Choroid plexus epithelial cell (primary cell): Measurements from ENCODE around the gene KCTD1.
"Not testable (repeated sequence)": the region's sequence is repeated elsewhere in the genome, so short reads cannot be mapped to it uniquely, and the experiment has no call there.

Source experiments
- DNase-seq: peaks from one replicate; pipeline ENCODE4 v3.0.0-alpha.2; 2010; ENCODE audit warnings: low read depth
- H3K4me3 ChIP-seq: 2 replicates; pipeline ENCODE4 v1.5.1; 2011; ENCODE audit warnings: low read depth, mild to moderate bottlenecking, control low read depth, low read length, moderate library complexity
- TF ChIP-seq, protein P1 (sequence below): conservative IDR thresholded peaks from 2 replicates; pipeline ENCODE4 v1.5.1; 2011; ENCODE audit warnings: low read depth, mild to moderate bottlenecking, control low read depth, inconsistent platforms, low read length, moderate library complexity

KCTD1 gene

DNA sequence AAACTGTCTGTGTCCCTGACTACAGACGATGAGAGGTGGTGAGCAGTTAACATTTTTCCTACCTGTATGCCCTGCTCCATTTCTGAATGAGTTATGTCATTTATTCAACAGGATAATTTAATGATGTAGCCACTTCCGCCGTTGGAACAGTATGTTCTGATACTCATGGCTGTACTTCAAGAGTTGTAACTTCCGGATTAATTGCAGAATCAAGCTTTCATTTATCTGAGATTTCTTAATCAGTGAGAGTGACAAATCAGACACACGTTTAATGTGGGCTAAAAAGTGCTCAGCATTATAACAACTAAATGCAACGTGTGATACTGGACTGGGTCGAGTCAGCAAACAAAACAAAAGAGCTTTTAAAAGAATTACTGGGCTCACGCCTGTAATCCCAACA lies 107.7 kb downstream of the KCTD1 start:
- DNase-seq = no peak
- H3K4me3 ChIP-seq = no peak overlapping the region
- TF ChIP-seq, protein P1, sequence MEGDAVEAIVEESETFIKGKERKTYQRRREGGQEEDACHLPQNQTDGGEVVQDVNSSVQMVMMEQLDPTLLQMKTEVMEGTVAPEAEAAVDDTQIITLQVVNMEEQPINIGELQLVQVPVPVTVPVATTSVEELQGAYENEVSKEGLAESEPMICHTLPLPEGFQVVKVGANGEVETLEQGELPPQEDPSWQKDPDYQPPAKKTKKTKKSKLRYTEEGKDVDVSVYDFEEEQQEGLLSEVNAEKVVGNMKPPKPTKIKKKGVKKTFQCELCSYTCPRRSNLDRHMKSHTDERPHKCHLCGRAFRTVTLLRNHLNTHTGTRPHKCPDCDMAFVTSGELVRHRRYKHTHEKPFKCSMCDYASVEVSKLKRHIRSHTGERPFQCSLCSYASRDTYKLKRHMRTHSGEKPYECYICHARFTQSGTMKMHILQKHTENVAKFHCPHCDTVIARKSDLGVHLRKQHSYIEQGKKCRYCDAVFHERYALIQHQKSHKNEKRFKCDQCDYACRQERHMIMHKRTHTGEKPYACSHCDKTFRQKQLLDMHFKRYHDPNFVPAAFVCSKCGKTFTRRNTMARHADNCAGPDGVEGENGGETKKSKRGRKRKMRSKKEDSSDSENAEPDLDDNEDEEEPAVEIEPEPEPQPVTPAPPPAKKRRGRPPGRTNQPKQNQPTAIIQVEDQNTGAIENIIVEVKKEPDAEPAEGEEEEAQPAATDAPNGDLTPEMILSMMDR = no peak

DNA sequence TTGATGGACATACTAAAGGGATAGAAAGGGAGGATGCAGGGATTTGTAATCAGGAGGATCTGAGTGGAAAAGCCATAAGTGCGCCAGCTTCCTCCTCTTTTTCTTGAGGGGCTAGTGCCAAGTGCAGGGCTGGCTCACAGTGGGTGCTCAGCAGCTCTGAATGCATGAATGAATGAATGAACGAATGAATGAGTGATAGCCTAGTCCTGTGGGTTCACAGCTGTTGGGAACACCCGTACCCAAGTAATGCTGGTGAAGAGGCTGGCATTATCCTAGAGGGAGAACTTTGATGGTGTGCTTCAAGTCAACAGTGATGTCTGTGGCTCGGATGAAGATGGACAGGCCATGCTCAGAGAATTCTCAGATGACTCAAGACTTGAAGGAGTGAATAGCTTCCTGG lies 108.8 kb downstream of the KCTD1 start:
- DNase-seq = no peak
- TF ChIP-seq, protein P1 = no peak

DNA sequence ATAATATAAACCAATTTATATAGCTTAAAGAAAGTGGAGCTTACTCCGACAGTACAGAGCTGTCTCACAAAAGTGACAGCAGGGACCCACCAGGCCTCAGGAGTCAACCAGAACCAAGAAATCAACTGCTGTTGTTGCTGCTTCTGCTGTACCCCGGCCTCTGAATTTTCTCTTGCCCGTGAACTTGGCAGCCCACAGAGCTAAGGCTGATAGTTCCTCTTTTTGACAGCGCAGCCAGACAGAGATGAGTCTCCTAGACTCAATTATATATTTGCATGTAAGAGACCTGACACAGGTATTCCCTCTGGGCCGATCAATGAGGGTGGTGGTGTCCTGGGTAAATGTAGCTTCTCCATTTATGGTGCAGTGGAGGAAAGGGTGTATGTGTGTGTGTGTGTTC lies 109.4 kb downstream of the KCTD1 start:
- TF ChIP-seq, protein P1 = no peak
- DNase-seq = no peak
- no peak overlapping the region for H3K4me3 ChIP-seq

More for the DNA sequence above, 108.8 kb downstream of the KCTD1 start:
- no peak overlapping the region for H3K4me3 ChIP-seq

DNA sequence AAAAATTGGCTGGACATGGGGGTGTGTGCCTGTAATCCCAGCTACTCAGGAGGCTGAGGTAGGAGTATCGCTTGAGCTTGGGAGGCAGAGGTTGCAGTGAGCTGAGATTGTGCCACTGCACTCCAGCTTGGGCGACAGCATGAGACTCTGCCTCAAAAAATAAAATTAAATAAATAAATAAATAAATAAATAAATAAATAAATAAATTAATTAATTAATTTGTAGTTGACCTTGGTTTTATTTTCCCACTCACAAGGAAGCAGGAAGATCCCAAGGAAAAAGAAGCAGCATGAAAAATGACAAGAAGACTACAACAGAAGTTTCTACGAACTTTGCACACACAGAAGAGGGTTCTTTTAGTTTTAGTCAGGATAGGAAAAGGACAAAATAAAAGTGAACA lies 110.7 kb downstream of the KCTD1 start:
- not testable (repeated sequence) for DNase-seq, H3K4me3 ChIP-seq

DNA sequence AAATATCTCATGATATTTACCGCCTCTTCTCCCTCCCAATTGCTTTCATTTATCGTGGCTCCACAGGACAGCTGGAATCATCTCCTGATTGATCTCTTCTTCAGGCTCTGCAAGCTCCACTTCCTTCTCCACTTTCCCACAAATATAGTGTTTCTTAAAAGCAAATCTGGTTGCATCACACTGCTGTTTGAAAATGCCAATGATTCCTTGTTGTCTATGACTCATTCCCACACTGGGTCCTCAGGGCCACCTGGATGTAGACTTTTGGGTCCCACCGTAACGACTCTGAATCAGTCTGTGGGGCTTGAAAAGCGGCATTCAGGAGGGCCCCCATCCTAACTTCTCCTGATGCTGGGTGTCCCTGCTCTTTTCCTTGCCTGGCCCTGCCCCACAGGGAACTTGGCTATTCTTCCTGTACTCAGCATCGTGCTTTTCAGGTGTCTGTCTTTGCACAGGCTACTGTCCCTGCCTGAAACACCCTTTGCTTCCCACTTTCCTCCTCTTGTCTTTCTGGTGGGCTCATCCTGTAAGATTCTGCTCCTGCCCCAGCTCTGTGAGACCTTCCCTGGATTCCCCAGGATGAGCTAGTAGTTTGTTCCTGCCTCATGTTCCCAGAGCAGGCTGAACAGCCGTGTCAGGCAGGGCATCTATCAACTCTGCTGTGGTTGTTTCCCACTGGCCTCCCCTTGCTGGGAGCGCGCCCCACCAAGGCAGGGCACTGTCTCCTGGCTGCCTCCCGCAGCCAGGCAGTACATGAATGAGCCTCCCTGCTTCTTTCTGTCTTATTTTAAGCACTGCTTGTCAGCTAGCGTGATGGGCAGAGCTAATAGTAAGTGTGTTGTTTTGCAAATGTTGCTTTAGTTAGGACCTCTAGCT lies 111.9 kb downstream of the KCTD1 start:
- TF ChIP-seq, protein P1 = no peak
- peak; percentile 93 for DNase-seq
- H3K4me3 ChIP-seq = no peak overlapping the region

DNA sequence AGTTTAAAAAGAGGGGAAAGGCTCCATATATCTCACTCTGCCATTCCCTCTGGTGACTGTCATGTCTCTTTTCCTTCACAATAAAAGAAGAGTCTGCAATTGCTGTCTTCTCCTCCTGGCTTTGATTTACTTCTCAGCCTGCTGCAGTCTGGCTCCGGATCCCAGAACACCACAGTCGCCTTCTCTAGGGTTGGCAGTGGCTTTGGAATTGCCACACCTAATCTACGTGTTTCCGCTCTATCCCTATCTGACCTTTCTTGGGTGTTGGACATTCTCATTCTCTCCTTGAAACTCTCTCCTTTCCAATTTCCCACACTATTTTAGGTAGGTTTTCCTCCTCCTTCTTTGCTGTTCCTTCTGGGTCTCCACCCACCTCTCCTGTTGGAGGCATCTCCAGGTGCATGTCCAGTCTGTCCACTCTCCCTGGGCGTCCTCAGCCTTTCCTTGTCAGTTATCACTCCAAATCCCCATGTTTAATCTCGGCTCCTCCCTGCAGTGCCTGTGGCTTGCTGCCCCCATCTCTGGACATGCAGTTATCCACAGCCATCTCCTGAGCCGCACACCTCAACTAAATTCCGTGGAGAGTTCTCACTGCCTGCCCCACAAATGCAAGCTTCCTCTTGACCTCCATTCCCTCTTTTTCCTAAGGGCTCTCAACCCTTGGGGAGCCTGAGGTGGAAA lies 112.8 kb downstream of the KCTD1 start:
- no peak for DNase-seq
- H3K4me3 ChIP-seq = no peak overlapping the region
- TF ChIP-seq, protein P1 = no peak

DNA sequence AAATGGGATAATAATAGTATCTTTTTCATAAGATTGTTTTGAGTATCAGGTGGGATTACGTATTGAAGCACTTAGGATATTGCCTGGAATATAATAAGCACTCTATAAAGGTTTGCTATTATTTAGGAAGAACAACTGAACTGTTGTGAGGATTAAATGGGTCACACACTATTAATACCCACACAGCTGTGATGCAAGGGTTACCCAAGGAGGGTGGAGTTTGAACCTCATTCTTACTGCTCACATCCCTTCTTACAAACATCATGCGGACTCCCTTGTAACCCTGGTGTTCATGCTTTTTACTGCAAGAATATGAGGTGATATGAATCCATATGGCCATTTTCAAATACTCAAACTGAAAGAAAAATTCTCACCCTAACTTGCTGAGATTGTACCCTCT lies 113.5 kb downstream of the KCTD1 start:
- peak; percentile 36 for DNase-seq
- TF ChIP-seq, protein P1 = no peak
- no peak overlapping the region for H3K4me3 ChIP-seq
